Measurements from ENCODE around the gene TTN. TPM values are rescaled to one million over a fixed set of nuclear protein-coding genes. Genes with fewer than 3 reads are reported as not detected.

The TTN gene
- total and polyA plus RNA-seq, 2 of the 8 experiments (the other 6 are each of a cell fraction or from before 2014, with no cell fraction given), result 0.30 to 9.7 TPM

DNA sequence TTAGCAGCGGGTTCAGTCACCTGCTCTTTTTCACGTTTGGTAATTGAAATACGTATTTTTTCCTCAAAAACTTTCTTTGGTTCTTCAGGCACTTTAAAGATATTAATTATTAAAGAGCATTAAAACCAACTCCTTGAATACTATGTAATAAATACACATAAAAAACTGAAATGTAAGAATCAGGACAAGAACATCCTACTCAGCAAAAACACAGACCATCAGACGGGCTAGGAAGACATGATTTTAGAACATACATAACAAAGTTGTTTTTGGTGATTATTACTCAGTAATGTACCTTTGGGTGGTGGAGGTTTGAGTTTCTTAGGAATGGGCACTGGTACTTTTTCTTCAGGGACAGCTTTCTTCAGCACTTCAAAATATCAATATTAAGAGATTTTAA, 126.1 kb downstream of the TTN start:
- Histone ChIP-seq H2BK15ac (ENCODE audit: low read length) (no peak overlapping the region), H3K23ac (ENCODE audit: insufficient read length) (no peak overlapping the region), H3K4ac (replicated peaks; ENCODE audit: insufficient read length, low read depth, low read length) (no peak overlapping the region), H3K18ac (ENCODE audit: extremely low read depth, low read length) (no peak overlapping the region), H3K4me1 (replicated peaks in 1 of 4; ENCODE audit: control insufficient read depth in 3 of 4, insufficient read depth in 4 of 4, low read length in 3 of 4) (no peaks in the 10 kb centered on the region), H3K79me1 (ENCODE audit: low read depth, low read length) (no peaks in the 10 kb centered on the region), H2BK5ac (ENCODE audit: low read depth, low read length) (no peak overlapping the region), H3K27ac (ENCODE audit: low read depth, low read length) (no peak overlapping the region), H4K8ac (ENCODE audit: extremely low read depth, insufficient read depth, low read length) (no peak overlapping the region), H2BK20ac (ENCODE audit: low read length) (no peak overlapping the region), H4K91ac (replicated peaks; ENCODE audit: insufficient read length, low read length) (no peak overlapping the region), H3K9me3 (ENCODE audit: insufficient read depth in 2 of 2, low read depth in 1 of 2, low read length in 1 of 2) (no peaks in the 10 kb centered on the region), H3K4me2 (ENCODE audit: insufficient read depth in 1 of 2, low read depth in 2 of 2, low read length in 2 of 2) (no peak overlapping the region), H4K5ac (ENCODE audit: insufficient read length, low read depth, low read length) (no peak overlapping the region), H2AK5ac (ENCODE audit: low read depth, low read length) (no peak overlapping the region), H3K56ac (replicated peaks; ENCODE audit: insufficient read length, low read depth, low read length) (no peak overlapping the region), H3K4me3 (ENCODE audit: extremely low read depth in 1 of 4, insufficient read depth in 2 of 4, low read depth in 3 of 4, low read length in 4 of 4) (no peak overlapping the region), H3K36me3 (ENCODE audit: control insufficient read depth in 2 of 4, insufficient read depth in 4 of 4, low read length in 3 of 4) (no peaks in the 10 kb centered on the region), H2BK12ac (ENCODE audit: low read depth, low read length) (no peak overlapping the region), H3K27me3 (replicated peaks in 1 of 4; ENCODE audit: control insufficient read depth in 3 of 4, extremely low read depth in 1 of 4, insufficient read depth in 3 of 4, low read length in 3 of 4) (no peaks in the 10 kb centered on the region), H4K20me1 (replicated peaks in 1 of 2; ENCODE audit: control insufficient read depth in 1 of 2, insufficient read depth in 2 of 2, low read length in 2 of 2) (peaks cover 0 to 3% of the 10 kb centered on the region in 2 experiments), H2BK120ac (replicated peaks; ENCODE audit: low read depth, low read length) (no peak overlapping the region), H2AFZ (ENCODE audit: low read length) (no peak overlapping the region), H3K23me2 (ENCODE audit: low read depth, low read length) (no peaks in the 10 kb centered on the region), H3K9ac (replicated peaks in 1 of 4; ENCODE audit: extremely low read depth in 1 of 4, low read depth in 3 of 4, low read length in 3 of 4) (no peak overlapping the region), H3K14ac (ENCODE audit: insufficient read length) (no peak overlapping the region), H3K79me2 (ENCODE audit: control insufficient read depth in 1 of 2, insufficient read depth in 2 of 2, low read length in 2 of 2) (no peaks in the 10 kb centered on the region)
- TF ChIP-seq SIRT6 (IDR thresholded peaks at IDR 0.05; ENCODE audit: low read length) (no peak), BACH1 (IDR thresholded peaks at IDR 0.05; ENCODE audit: low read length) (no peak), SP4 (IDR thresholded peaks at IDR 0.05; ENCODE audit: low read length) (no peak), GABPA (IDR thresholded peaks at IDR 0.05; ENCODE audit: borderline replicate concordance, insufficient read depth, low read length) (no peak), KDM4A (IDR thresholded peaks at IDR 0.05; ENCODE audit: low read depth, low read length, severe bottlenecking) (no peak), TCF12 (IDR thresholded peaks at IDR 0.05; ENCODE audit: low read depth, low read length) (no peak), GTF2F1 (IDR thresholded peaks at IDR 0.05; ENCODE audit: borderline replicate concordance, low read depth, low read length) (no peak), JUND (IDR thresholded peaks at IDR 0.05; ENCODE audit: low read length) (no peak), RFX5 (IDR thresholded peaks at IDR 0.05; ENCODE audit: borderline replicate concordance, low read depth, low read length) (no peak)
- TF ChIP-seq, protein P1, sequence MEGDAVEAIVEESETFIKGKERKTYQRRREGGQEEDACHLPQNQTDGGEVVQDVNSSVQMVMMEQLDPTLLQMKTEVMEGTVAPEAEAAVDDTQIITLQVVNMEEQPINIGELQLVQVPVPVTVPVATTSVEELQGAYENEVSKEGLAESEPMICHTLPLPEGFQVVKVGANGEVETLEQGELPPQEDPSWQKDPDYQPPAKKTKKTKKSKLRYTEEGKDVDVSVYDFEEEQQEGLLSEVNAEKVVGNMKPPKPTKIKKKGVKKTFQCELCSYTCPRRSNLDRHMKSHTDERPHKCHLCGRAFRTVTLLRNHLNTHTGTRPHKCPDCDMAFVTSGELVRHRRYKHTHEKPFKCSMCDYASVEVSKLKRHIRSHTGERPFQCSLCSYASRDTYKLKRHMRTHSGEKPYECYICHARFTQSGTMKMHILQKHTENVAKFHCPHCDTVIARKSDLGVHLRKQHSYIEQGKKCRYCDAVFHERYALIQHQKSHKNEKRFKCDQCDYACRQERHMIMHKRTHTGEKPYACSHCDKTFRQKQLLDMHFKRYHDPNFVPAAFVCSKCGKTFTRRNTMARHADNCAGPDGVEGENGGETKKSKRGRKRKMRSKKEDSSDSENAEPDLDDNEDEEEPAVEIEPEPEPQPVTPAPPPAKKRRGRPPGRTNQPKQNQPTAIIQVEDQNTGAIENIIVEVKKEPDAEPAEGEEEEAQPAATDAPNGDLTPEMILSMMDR (IDR thresholded peaks at IDR 0.05; ENCODE audit: control extremely low read depth in 1 of 3, insufficient read depth in 1 of 3, low read depth in 1 of 3, low read length in 3 of 3), result no peak
- 67% methylated on average over 4 of the region's 4 CpGs; no CpG with 5 or more reads in 1 of the 2 experiments for WGBS, 2 experiments (ENCODE audit: extremely low coverage in 1 of 2, insufficient coverage in 1 of 2, insufficient read length in 1 of 2, insufficient replicate concordance in 2 of 2, low coverage in 1 of 2, low lambda C conversion rate in 2 of 2, missing lambda C conversion rate in 1 of 2)
- FAIRE-seq (no peak), DNase-seq (ENCODE audit: low read depth in 1 of 2, low spot score in 2 of 2) (no peak)
- POLR2A ChIA-PET (ENCODE audit: partially characterized antibody), result no interaction called here
- CTCF ChIA-PET (ENCODE audit: partially characterized antibody), result interaction anchor here (1.0 kb wide), 1 partner anchor 8 kb away, joined by 3 read pairs; no protein-coding TSS in a partner anchor

Measured in H1 (cell line).